GM12891 (cell line): ENCODE data around the gene KIAA0825.

Experiments used
- POLR2A ChIP-seq: IDR thresholded peaks from 2 replicates; pipeline ENCODE4 v1.6.1; 2011; ENCODE audit warnings: low read depth, low read length, control low read depth
- POLR2AphosphoS5 ChIP-seq: IDR thresholded peaks from 2 replicates; pipeline ENCODE4 v1.6.1; 2011; ENCODE audit warnings: low read depth, low read length, control low read depth
- TAF1 ChIP-seq: IDR thresholded peaks from 2 replicates; pipeline ENCODE4 v1.6.1; 2011; ENCODE audit warnings: low read depth, low read length, control low read depth

- no peak for TF ChIP-seq POLR2A
- TF ChIP-seq POLR2AphosphoS5: no peak
- TF ChIP-seq TAF1: no peak
These were observed 436.5 kb downstream of the KIAA0825 start for GRCh38 chr5:94181895-94182294.
